A673 (cell line): ENCODE results near the gene NSUN6. TPM values are rescaled to one million over a fixed set of nuclear protein-coding genes. Genes with fewer than 3 reads are reported as not detected.

ENCODE experiments used
- BruUV-seq: library from RNA; stranded (reverse); fragments of 400-500 nt; replicated peaks from 2 replicates; lab custom pipeline; 2021; lab: Mats Ljungman, UMichigan
- CTCF ChIA-PET: fragments of 300-600 bp; sonication (Branson Sonifier 250); formaldehyde crosslinking; loops from one replicate; lab custom pipeline; 2022; ENCODE audit warnings: antibody characterized with exemption; lab: Charles Lee
- POLR2A ChIA-PET: fragments of 300-600 bp; sonication (Branson Sonifier 250); formaldehyde crosslinking; loops from one replicate; lab custom pipeline; 2022; ENCODE audit warnings: antibody characterized with exemption; ENCODE audit not compliant: low non-redundant PET; lab: Charles Lee
- DNase-seq: peaks from one replicate; pipeline ENCODE4 v3.0.0-alpha.2; 2015; ENCODE audit warnings: low spot score
- H3K27ac ChIP-seq: fragments of 200-600 bp; sonication (generic); 2 replicates; pipeline ENCODE4 v1.5.1; 2016; ENCODE audit warnings: mixed run types, low read depth, mild to moderate bottlenecking, mixed read lengths, antibody characterized with exemption, low read length; ENCODE audit not compliant: poor library complexity, severe bottlenecking
- H3K27me3 ChIP-seq: fragments of 200-600 bp; sonication (generic); replicated peaks from 2 replicates; pipeline ENCODE4 v1.6.1; 2017; ENCODE audit warnings: mixed run types, low read depth, mild to moderate bottlenecking, mixed read lengths, antibody characterized with exemption, low read length; ENCODE audit not compliant: insufficient read depth, poor library complexity
- H3K36me3 ChIP-seq: fragments of 200-600 bp; sonication (generic); 2 replicates; pipeline ENCODE4 v1.6.1; 2016; ENCODE audit warnings: mixed run types, mild to moderate bottlenecking, mixed read lengths, antibody characterized with exemption, low read length; ENCODE audit not compliant: insufficient read depth, poor library complexity, severe bottlenecking
- H3K4me1 ChIP-seq: fragments of 200-600 bp; sonication (generic); 2 replicates; pipeline ENCODE4 v1.6.1; 2017; ENCODE audit warnings: mixed run types, mild to moderate bottlenecking, mixed read lengths, antibody characterized with exemption, low read length; ENCODE audit not compliant: insufficient read depth, poor library complexity, severe bottlenecking
- H3K4me3 ChIP-seq: fragments of 200-600 bp; sonication (generic); 2 replicates; pipeline ENCODE4 v1.5.1; 2016; ENCODE audit warnings: low read depth, mixed run types, mild to moderate bottlenecking, mixed read lengths, low read length; ENCODE audit not compliant: poor library complexity, severe bottlenecking
- H3K9me3 ChIP-seq: fragments of 200-600 bp; sonication (generic); 2 replicates; pipeline ENCODE4 v1.6.1; 2016; ENCODE audit warnings: mixed run types, low read depth, mild to moderate bottlenecking, mixed read lengths, antibody characterized with exemption, low read length; ENCODE audit not compliant: poor library complexity, severe bottlenecking
- EZH2 ChIP-seq: fragments of 200-600 bp; sonication (generic); IDR thresholded peaks from 2 replicates; pipeline ENCODE4 v1.6.1; 2017; ENCODE audit warnings: borderline replicate concordance, low read depth, mild to moderate bottlenecking, mixed read lengths, antibody characterized with exemption, low read length; ENCODE audit not compliant: poor library complexity, severe bottlenecking
- intact Hi-C: fragments of 100-400 bp; cut with micrococcal nuclease; formaldehyde crosslinking; loops from one replicate; pipeline ENCODE4 v1.10.0; 2022; ENCODE audit not compliant: unreplicated experiment
- total RNA-seq: library from RNA; stranded (reverse); gene quantifications from 2 replicates; pipeline ENCODE4 v1.2.3, GENCODE V29; 2021
- TF ChIP-seq, protein P1 (sequence below): fragments of 300-800, 200-600 bp; sonication (generic); conservative IDR thresholded peaks from 2 replicates; pipeline ENCODE4 v1.5.1; 2017; ENCODE audit warnings: low read depth, mild to moderate bottlenecking, antibody characterized with exemption, low read length, moderate library complexity, mixed read lengths

NSUN6 gene
- total RNA-seq, 1 experiment from 2014 or later = 16.4 TPM

DNA sequence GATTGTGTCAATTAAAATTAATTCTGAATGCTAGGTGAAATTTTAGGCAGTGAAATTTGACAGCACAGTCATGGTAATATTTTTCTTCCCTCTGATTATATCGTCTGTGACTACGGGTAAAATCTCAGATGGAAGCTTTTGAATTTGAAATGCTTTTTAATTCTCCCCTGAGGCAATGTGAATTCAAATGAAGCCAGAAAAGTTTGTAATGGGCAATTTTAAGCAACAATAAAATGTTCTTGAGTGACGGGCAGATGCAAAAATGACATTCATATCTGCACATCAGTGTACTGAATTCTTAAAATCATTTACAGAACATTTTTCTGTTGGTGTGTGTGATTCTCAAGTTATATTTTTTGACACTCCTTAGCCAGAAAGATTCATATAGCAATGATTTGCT lies 134.5 kb downstream of the NSUN6 start:
- ChIA-PET CTCF (no interaction called here), POLR2A (no interaction called here)
- no peak for DNase-seq
- intact Hi-C loops = no loop called here
- TF ChIP-seq, protein P1, sequence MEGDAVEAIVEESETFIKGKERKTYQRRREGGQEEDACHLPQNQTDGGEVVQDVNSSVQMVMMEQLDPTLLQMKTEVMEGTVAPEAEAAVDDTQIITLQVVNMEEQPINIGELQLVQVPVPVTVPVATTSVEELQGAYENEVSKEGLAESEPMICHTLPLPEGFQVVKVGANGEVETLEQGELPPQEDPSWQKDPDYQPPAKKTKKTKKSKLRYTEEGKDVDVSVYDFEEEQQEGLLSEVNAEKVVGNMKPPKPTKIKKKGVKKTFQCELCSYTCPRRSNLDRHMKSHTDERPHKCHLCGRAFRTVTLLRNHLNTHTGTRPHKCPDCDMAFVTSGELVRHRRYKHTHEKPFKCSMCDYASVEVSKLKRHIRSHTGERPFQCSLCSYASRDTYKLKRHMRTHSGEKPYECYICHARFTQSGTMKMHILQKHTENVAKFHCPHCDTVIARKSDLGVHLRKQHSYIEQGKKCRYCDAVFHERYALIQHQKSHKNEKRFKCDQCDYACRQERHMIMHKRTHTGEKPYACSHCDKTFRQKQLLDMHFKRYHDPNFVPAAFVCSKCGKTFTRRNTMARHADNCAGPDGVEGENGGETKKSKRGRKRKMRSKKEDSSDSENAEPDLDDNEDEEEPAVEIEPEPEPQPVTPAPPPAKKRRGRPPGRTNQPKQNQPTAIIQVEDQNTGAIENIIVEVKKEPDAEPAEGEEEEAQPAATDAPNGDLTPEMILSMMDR = no peak
- no peak for TF ChIP-seq EZH2
- Histone ChIP-seq H3K9me3 (no peaks in the 10 kb centered on the region), H3K36me3 (peaks cover 22% of the 10 kb centered on the region), H3K27me3 (no peaks in the 10 kb centered on the region), H3K27ac (no peak overlapping the region), H3K4me3 (no peak overlapping the region), H3K4me1 (no peaks in the 10 kb centered on the region)
- BruUV-seq = no TSS peak

DNA sequence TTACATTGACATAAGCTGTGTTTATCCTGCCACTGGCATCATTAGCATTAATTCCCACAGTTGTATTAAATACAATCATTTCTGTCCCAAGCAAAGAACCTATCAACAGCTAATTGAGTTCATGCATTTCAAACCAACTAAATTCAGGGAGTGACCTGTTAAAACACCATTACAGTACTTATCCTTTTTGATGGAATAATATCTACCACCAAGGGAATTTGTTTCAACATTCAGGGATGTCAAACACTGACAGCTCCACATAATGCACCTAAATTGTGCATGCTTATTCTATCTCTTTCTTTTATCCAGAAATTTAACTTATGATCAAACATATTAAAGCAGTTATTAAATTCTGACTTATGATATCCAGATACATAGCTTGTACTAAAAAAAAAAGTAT lies 136.8 kb downstream of the NSUN6 start:
- no peaks in the 10 kb centered on the region for H3K4me1 ChIP-seq
- POLR2A ChIA-PET = no interaction called here
- H3K4me3 ChIP-seq = no peak overlapping the region
- no peak for TF ChIP-seq EZH2
- TF ChIP-seq, protein P1 = no peak
- H3K27ac ChIP-seq = no peak overlapping the region
- H3K27me3 ChIP-seq = no peaks in the 10 kb centered on the region
- peaks cover 3% of the 10 kb centered on the region for H3K36me3 ChIP-seq
- no TSS peak for BruUV-seq
- DNase-seq = no peak
- CTCF ChIA-PET = no interaction called here
- intact Hi-C loops = no loop called here
- H3K9me3 ChIP-seq = no peaks in the 10 kb centered on the region

- CTCF ChIA-PET = no interaction called here
- DNase-seq = no peak
- Histone ChIP-seq H3K4me3 (no peak overlapping the region), H3K9me3 (no peaks in the 10 kb centered on the region), H3K36me3 (no peaks in the 10 kb centered on the region), H3K4me1 (no peaks in the 10 kb centered on the region), H3K27ac (no peak overlapping the region), H3K27me3 (no peaks in the 10 kb centered on the region)
- no TSS peak for BruUV-seq
- TF ChIP-seq EZH2 = no peak
- TF ChIP-seq, protein P1 = no peak
- intact Hi-C loops = no loop called here
- POLR2A ChIA-PET = no interaction called here
These were observed 142.8 kb downstream of the NSUN6 start for GRCh38 chr10:18508587-18508986.
